ENCODE results near the gene NUDT21.

NUDT21 gene

DNA sequence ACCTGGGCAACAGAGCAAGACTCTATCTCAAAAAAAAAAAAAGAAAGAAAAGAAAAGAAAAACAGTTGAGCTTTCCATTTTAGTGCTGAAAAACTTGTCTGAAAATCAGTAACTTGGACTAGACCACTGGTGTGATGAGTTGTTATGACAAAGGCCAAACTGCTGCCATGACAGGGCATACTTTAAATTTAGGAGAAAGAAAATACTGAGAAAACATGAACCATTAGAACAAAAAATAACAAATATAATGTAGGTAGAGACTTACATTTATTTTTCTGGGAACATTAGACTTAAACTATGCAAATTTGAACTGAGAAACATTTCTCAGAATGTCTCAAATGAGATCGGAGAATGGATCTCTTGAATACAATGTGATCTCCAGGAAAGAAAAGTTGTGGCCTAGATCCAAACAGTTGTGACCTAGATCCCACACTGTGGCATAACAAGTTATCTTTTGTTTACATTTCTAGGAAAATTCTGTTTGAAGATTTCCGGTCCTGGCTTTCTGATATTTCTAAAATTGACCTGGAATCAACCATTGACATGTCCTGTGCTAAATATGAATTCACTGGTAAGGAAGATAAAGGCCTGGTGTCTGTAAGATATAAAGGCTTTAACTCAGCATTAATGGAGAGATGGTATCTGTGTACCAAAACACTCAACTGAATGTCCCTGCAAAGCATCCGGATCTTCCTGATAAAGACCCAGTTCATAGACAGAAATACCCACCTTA is 11.1 kb upstream of the NUDT21 start:
- DNase-seq (ENCODE audit: low read depth), result no peak

DNA sequence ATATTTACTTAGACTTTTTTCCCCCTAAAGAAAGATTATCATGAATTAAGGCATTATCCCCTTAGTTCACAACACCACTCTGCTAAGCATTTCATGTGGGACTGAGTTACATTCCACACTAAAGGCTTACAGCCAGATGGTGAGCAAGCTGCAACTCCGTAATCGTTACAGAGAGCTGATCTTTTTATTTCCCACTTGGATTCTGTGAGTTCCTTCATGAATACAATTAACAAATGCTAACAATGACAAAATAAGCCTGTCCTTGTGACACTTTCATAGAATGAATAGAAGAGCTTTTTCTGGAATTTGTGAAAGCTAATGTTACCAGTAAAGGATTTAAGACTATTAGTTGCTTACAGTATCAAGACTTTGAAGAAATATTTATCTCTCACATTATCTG is 9.0 kb upstream of the NUDT21 start:
- no peak for DNase-seq (ENCODE audit: low read depth)

DNA sequence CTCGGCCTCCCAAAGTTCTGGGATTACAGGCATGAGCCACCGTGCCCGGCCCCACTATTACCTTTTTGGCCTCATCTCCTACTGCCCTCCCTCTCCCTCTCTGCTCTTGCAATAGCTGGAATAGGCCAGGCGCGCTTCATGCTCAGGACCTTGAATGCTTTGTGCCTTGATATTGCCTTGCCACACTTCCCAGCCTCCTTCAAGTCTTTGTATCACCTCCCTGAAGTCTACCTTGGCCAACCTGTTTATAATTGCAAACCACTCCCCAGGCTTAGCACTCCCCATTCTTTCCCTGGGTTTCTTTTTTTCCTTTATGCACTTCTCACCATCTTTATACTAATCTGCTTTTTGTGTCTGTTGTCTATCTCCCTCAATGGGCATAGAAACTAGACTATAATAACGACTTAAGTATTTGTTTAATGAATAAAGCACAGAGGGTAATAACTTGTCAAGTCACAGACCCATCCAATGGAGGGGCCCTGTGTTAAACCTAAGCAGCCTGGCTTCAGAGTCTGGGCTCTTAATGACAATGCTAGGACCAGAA is 6.9 kb upstream of the NUDT21 start:
- no peak for DNase-seq (ENCODE audit: low read depth)

DNA sequence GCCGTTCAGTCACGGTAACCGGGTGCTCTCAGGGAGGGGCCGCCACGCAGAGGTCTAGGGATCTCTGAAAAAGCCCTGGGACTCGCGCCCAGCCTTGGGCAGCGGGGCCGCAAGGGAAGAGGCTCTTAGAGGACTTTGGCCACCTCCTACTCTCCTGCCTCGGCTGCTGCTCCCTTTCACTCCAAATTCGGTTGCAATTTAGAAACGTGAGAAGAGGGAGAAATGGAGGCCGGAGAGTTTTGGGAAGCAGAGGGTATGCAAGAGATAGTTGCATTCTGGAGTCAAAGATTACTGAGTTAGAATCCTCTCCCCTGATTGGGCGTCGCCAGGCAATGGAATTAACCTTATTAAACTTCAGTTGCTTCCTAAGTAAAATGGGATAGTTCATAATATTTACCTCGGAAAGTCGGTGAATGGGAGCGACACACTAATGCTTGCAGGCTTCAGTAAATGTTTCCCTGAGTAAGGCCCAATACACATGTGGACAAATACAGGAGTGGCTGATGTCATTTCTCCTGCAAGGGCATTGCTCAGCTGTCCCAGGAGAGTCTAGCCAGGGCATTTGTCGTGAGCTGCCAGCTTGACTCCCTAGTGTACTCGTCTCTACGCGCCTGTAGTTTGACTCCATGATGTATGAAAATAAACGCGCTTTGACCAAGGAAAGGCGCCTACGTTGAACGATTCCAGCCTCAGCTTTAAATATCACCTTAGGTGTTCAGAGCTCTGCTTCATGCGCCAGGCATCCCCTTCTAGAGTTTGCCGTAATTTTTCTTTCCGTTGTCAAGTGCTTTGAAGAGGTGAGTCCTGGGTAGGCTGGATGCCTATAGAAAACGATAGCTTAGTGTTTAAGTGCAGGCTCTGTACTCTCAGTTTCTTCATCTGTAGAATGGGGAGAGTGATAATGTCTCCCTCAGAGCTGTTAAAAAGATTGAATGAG is 889 bp upstream of the NUDT21 start:
- no peak for DNase-seq (ENCODE audit: low read depth)

DNA sequence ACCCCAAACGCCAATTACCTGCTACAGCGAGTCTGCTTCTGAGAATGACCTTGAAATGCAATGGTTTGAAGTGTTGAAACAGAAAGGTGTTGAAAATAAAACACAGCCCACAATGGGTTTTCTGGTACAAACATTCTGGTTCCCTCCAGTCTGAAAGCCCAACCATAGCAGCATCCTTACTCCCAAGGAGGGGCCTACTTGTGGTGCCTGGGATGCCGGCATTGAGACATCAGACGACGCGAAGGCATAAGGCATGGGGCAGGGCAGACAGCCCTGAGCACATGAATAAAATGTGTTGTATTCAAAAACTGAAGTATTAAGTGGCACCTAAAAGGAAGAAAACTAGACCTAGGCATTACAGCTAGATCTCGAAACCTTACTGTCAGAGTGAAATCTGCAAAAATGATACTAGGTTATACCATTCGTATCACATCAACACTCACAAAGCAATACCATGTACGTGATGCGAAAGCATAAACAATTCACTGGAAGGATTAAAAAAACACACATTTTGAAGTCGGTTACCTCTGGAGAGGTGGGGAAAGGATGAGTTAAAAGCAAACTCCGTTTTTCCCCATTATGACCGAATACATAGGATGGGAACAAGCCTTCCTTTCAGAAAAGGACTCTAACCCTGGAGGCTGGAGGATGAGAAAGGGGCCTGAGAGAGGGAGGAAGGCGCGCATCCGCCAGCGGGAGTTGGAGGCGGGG is 702 bp downstream of the NUDT21 start:
- no peak for DNase-seq (ENCODE audit: low read depth)

DNA sequence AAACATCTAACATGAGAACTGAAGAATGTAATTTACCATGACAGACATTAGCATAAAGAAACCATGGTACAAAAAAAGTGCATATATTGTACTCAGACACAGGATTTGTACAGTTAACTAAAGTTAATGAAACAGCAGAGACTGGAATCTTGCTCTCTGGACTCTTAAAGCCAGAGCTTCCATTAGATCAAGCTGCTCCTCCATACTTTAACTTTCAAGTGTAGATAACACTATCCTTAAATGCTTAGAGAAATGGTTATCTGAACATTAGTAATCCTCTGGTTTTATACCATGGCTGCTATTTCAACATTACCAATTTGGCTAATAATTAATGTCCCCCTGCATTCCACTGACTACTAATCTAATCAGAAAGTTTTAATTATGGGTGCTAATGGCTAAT is 3.1 kb downstream of the NUDT21 start:
- no peak for DNase-seq (ENCODE audit: low read depth)

DNA sequence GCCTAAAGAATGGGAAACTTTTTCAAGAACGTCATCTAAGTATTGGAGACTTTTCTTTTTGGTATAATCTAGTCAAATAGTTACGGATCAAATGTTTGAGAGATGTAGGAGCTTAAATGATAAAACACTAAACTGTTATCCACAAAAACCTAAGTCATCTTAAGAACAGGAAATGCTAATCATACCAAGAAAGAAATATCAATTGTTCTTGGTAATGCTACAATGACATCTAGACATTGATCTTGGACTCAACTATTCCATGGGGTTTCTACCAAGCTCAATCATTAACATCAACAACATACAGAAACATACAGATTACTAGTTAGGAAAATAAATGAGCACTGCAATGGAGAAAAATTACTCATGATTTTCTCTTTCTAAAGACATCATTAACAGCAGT is 3.8 kb downstream of the NUDT21 start:
- no peak for DNase-seq (ENCODE audit: low read depth)

DNA sequence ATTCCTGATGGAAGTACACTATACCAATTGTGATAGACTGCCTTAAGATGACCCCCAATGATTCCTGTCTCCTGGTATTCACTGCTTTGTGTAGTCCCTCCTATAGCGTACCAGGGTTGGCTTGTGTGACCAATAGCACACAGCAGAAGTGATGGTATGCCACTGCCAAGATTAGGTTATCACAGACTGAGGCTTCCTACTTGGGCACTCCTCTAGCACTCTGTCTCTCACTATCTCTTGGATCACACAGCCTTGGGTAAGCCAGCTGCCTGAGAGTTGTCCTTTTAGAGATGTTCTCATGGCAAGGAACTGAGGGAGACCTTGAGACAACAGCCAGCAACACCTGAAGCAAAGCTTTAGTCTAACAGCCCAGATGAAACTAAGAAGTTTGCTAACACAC is 13.1 kb downstream of the NUDT21 start:
- no peak for DNase-seq (ENCODE audit: low read depth)

DNA sequence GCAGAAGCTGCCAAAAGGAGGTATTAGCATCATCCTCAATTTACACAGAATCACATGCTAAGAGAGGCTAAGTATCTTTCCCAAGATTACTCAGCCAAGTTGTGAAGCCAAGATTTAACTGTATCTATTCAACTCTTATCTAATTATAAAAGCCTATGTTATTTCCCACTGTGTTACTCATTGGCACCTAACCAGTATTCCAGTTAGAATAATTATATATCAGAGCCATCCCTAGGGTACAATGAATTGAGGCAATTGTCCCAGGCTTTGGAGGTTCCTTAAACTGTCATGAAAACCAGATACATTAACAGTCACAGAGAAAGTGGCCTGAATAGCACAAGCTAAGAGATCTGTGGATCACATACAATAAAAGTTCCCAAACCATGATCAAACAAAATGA is 14.9 kb downstream of the NUDT21 start:
- no peak for DNase-seq (ENCODE audit: low read depth)

DNA sequence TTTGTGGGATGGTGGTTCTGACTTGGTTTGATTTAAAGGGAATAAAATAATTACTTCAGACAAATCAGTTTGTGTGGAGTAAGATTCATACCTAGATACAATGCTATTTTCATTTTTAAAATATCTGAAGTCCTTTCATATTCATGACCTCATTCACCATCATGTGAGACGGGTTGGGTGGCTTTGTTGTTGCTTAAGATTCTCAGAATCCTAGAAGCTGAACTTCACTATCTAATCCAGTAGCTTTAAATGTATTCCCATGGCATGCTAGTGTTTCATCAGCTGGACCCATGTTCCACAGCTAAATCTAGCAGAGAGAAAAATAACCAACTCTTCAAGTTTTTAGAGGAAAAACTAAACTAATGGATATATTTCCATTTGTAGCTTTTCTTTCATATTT is 23.0 kb downstream of the NUDT21 start:
- DNase-seq (ENCODE audit: low read depth), result no peak

DNA sequence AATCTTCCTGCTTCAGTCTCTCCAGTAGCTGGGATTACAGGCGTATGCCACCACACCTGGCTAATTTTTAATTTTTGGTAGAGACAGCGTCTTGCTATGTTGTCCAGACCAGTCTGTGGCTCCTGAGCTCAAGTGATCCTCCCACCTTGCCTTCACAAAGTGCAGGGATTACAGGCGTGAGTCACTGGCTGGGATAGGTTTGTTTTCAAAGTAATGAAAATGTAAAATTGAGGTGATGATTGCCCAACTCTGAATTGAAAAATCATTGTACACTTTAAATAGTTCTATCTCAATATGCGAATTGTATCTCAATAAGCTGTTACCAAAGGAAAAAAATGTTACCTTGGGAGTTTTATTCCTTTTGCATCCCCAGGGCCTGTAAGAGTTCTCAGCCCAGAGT is 24.5 kb downstream of the NUDT21 start:
- no peak for DNase-seq (ENCODE audit: low read depth)

DNA sequence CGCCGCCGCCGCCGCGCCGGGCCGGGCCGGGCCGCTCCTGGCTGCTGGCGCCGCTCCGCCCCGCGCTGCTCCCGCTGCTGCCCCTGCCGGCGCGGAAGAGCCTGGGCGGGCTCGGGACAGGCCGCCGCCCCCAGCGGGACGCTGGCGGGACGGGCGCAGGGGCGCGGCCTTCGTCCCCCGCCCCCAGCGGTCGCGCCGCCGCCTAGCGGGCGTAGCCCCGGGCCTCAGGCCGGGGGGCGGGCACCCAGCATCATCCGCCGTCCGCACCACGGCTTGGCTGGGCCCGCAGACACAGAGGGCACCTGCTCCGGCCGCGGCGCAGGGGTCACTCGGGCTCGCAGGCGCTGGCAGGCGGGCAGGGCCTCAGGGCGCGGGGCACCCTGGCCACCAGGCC is 25.7 kb downstream of the NUDT21 start, which contains the start of gene AMFR:
Gene AMFR (minus strand): TSS at position 107 of the 394 bp plus-strand sequence. CDS start 218 bp downstream, outside the sequence.
- DNase-seq (ENCODE audit: low read depth), result peak; percentile 31

DNA sequence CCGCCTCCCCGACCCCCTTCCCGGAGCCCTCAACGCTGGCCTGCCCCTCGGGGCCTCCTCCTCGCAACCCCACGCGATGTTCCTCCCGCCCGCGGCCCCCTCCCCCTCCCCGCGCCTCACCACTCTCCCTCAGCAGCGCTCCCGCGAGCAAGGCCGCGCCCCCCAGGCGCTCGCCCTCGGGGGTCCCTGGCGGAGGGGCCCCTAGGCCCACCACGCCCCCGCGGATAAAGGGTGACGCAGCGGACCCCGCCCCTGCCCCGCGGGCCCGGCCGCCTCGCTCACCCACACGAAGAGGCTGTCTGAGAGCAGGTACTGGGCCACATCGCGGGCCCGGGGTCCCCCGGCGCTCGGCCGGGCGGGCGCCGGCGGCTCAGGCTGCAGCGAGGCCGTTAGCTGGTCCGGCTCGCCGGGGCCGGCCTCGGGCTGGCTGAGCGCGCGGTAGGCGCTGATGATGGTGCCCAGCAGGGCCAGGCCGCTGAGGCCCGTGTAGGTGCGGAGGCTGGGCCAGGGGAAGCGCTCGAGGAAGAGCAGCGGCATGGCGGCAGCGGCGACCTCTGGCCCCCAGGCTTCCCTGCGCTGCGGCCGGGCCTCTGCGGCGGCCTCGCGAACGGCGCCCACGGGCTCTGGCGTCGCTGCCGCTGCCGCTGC is 26.2 kb downstream of the NUDT21 start:
- DNase-seq (ENCODE audit: low read depth), result peak; percentile 18

DNA sequence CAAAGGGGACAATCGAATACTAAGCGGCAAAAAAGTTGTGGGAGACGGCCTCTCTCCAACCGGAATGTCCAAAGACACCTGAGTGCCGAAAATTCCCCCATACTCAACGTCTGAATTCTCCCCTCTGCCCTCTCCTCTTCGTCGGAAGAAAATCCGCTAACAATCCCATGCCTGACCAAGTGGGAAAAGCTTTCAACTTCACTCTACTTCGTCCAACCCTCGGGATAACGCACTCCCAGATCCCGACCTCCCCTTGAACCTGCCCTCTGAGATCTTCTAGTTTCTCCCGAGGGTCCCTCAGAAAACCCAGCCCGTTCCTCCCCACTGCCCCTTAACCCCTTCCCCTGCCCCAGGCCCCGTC is 26.7 kb downstream of the NUDT21 start:
- no peak for DNase-seq (ENCODE audit: low read depth)

DNA sequence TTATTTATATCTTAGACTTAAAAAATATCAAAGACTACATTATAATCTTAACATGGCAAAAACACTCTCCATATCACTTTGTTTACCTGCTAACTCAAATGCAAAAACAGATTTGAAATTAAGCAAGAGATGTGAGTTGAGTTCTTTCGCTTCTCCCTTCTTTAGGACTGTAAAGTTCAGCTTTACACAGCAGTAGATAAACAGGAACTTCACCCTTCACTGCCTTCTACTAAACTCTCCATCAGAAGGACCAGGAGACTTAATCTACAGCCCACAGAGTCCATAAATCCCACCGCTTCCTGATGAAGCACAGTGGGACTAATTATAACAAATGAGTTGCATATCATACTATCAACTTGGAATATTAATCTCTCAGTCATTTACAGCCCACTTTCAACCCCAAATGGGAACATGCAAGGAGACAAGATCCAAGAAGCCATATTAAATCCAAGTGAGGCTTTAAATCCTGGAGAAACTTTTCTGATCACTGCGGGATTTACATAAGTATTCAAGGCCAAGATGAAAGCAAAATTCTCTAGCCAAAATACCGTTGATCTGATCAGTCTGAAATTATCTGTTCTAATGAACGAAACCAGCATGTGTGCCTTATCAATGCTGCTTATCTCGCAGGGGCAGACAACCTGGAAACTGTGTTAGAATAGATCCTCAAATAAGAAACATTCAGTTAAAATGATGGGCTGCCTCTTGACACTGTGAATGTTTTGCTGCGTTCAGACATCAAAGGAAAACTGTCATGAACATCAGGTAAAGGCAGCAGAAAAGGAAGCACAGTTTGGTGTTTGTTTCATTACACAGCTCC is 27.3 kb downstream of the NUDT21 start:
- DNase-seq (ENCODE audit: low read depth), result no peak

DNA sequence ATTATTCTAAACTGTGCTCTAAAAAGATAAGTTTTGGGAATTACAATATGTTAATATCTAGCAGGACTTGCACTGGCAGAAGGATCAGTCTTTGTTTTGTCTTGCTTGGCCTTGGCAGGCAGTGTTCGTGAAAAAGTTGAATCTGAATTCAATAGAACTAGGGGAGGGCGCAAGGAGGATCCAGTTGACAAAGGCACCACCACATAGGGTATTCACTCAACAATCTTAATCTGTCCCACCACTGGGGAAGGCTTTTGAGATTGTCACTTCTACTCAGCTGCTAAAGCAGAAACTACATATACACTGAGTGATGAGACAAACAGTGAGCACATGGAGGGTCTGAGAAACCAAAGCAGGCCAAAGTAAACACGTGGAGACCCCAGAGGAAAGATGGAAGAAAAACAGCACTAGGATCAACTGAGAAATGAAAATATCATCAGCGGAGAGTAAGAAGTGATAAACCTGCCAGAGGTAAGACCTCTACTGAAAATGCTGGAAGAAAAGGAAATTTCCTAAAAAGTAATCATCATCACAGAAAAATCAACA is 28.2 kb downstream of the NUDT21 start:
- no peak for DNase-seq (ENCODE audit: low read depth)

DNA sequence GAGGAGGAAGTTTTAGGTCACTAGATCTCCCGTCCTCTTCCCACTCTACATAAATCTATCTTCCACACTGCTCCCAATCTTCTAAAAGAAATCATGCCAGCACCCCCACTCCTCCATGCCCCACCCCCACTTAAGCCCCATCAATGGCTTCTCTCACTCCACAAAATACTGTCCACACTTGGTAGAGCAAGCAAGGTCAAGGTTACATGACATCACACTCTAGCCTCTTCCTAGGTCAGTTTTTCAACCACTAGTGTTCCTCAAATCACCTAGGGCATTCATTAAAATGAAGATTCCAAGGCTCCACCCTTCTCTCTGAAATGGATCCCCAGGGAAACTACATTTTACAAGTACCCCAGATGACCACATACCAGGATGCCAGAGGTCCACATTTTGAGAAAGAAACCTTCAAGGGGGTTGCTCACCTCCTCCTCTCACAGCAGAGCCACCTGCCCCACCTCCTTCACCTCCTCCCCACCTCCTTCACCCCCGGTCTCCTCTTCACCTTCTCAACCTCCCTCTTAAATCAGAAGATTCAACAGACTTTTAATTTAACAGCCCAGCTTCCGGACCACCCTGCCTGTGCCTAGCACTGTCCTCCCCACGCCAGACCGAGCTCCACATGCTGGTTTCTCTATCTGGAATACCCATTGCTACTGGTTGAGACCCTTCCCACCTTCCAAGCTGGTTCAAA is 29.0 kb downstream of the NUDT21 start:
- no peak for DNase-seq (ENCODE audit: low read depth)

DNA sequence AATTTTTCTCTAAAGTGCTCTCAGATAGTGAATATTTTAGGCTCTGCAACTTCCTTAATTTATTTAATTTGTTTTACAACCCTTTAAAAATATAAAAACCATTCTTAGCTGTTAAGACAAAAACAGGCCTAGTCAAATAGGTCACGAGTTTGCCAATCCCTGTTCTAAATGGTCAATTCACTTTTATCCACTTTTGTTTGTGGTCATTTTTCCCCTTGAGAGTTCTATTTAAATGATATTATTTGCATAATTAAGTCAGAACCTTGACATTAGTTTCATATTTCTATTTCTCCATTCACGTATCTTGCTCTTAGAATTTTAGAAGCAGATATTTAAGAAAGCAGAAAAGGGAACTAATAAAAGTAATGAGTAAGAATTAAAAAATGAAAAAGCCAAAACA is 29.8 kb downstream of the NUDT21 start:
- no peak for DNase-seq (ENCODE audit: low read depth)

DNA sequence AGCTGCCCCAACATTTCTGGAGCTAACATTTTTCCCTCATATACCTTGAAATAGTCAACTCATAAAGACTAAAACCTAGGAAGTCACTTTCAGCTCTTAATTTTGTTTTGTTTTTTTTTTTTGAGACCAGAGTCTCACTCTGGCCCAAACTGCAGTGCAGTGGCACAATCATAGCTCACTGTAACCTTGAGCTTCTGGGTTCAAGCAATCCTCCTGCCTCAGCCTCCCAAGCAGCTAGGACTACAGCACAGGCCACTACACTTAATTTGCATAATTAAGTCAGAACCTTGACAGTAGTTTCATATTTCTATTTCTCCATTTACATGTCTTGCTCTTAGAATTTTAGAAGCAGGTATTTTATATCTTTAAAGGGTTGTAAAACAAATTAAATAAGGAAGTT is 30.5 kb downstream of the NUDT21 start:
- DNase-seq (ENCODE audit: low read depth), result no peak
